Astrocyte (in vitro differentiated cells and primary cell): ENCODE measurements around the gene MTARC2. TPM values are rescaled to one million over a fixed set of nuclear protein-coding genes. Genes with fewer than 3 reads are reported as not detected.
"Not testable (repeated sequence)": the region's sequence is repeated elsewhere in the genome, so short reads cannot be mapped to it uniquely, and the experiment has no call there.

ENCODE experiments used
- DNase-seq: peaks from one replicate; pipeline ENCODE4 v3.0.0-alpha.2; 2010; ENCODE audit warnings: low read depth
- FAIRE-seq: peaks from 2 replicates; lab custom pipeline; 2011; peaks lifted over from hg19 to GRCh38; lab: Jason Lieb, UNC
- H2AFZ ChIP-seq: 2 replicates; pipeline ENCODE4 v1.6.0; 2012; ENCODE audit warnings: low read depth, low read length, inconsistent platforms
- H3K27ac ChIP-seq: 2 replicates; pipeline ENCODE4 v1.5.1; 2011; ENCODE audit warnings: low read depth, low read length, inconsistent platforms
- H3K27me3 ChIP-seq: 2 replicates; pipeline ENCODE4 v1.6.0; 2011; ENCODE audit warnings: low read length, inconsistent platforms; ENCODE audit not compliant: insufficient read depth
- H3K36me3 ChIP-seq: 2 replicates; pipeline ENCODE4 v1.5.1; 2011; ENCODE audit warnings: low read length, inconsistent platforms; ENCODE audit not compliant: insufficient read depth
- H3K4me1 ChIP-seq: 2 replicates; pipeline ENCODE4 v1.5.1; 2011; ENCODE audit warnings: low read length, inconsistent platforms; ENCODE audit not compliant: insufficient read depth
- H3K4me2 ChIP-seq: 2 replicates; pipeline ENCODE4 v1.6.0; 2012; ENCODE audit warnings: low read length, inconsistent platforms
- H3K4me3 ChIP-seq: 2 replicates; pipeline ENCODE4 v1.5.1; 2011; ENCODE audit warnings: low read depth, mild to moderate bottlenecking, low read length, inconsistent platforms; ENCODE audit not compliant: insufficient read depth
- H3K79me2 ChIP-seq: 2 replicates; pipeline ENCODE4 v1.6.0; 2012; ENCODE audit warnings: mild to moderate bottlenecking, low read length, inconsistent platforms; ENCODE audit not compliant: insufficient read depth
- H3K9ac ChIP-seq: 2 replicates; pipeline ENCODE4 v1.6.0; 2012; ENCODE audit warnings: mild to moderate bottlenecking, low read length, inconsistent platforms
- H3K9me3 ChIP-seq: 2 replicates; pipeline ENCODE4 v1.5.1; 2012; ENCODE audit warnings: low read depth, mild to moderate bottlenecking, low read length, inconsistent platforms; ENCODE audit not compliant: insufficient read depth
- H4K20me1 ChIP-seq: 2 replicates; pipeline ENCODE4 v1.6.0; 2012; ENCODE audit warnings: low read length, inconsistent platforms; ENCODE audit not compliant: insufficient read depth
- H3K27ac Mint-ChIP-seq: one replicate; pipeline ENCODE4 v1.8.0; 2021; ENCODE audit warnings: mild to moderate bottlenecking, mixed read lengths; ENCODE audit not compliant: unreplicated experiment
- H3K27me3 Mint-ChIP-seq: one replicate; pipeline ENCODE4 v1.8.0; 2021; ENCODE audit warnings: low read depth, mixed read lengths; ENCODE audit not compliant: unreplicated experiment
- H3K36me3 Mint-ChIP-seq: one replicate; pipeline ENCODE4 v1.8.0; 2021; ENCODE audit warnings: low read depth, mixed read lengths; ENCODE audit not compliant: unreplicated experiment
- H3K4me1 Mint-ChIP-seq: one replicate; pipeline ENCODE4 v1.8.0; 2021; ENCODE audit warnings: low read depth, mixed read lengths; ENCODE audit not compliant: unreplicated experiment
- H3K4me3 Mint-ChIP-seq: one replicate; pipeline ENCODE4 v1.8.0; 2021; ENCODE audit warnings: mild to moderate bottlenecking, moderate library complexity, mixed read lengths; ENCODE audit not compliant: unreplicated experiment
- H3K9me3 Mint-ChIP-seq: one replicate; pipeline ENCODE4 v1.8.0; 2021; ENCODE audit warnings: mild to moderate bottlenecking, mixed read lengths; ENCODE audit not compliant: unreplicated experiment
- CTCF ChIP-seq: IDR thresholded peaks from 2 replicates; pipeline ENCODE4 v1.5.1; 2011; ENCODE audit warnings: low read depth, mild to moderate bottlenecking, inconsistent platforms, low read length, moderate library complexity; ENCODE audit not compliant: insufficient read depth
- EZH2 ChIP-seq: IDR thresholded peaks from 2 replicates; pipeline ENCODE4 v1.6.1; 2012; ENCODE audit warnings: mild to moderate bottlenecking, low read length, inconsistent platforms; ENCODE audit not compliant: insufficient read depth
- total RNA-seq: library from RNA; stranded (reverse); gene quantifications from 2 replicates; pipeline ENCODE4 v1.2.1, GENCODE V29; 2021

MTARC2 gene
- total RNA-seq, 1 donor from 2014 or later = 3.1 TPM

- Histone ChIP-seq H2AFZ (no peak overlapping the region), H4K20me1 (no peaks in the 10 kb centered on the region), H3K4me2 (no peak overlapping the region), H3K9me3 (no peaks in the 10 kb centered on the region), H3K4me1 (no peaks in the 10 kb centered on the region), H3K79me2 (no peaks in the 10 kb centered on the region), H3K4me3 (no peak overlapping the region), H3K27me3 (no peaks in the 10 kb centered on the region), H3K27ac (no peak overlapping the region), H3K9ac (no peak overlapping the region), H3K36me3 (no peaks in the 10 kb centered on the region)
- TF ChIP-seq EZH2 (no peak), CTCF (no peak)
- H3K27ac Mint-ChIP-seq = no peak overlapping the region
- peaks cover 11% of the 10 kb centered on the region for H3K27me3 Mint-ChIP-seq
- peaks cover 6% of the 10 kb centered on the region for H3K9me3 Mint-ChIP-seq
- no peaks in the 10 kb centered on the region for H3K36me3 Mint-ChIP-seq
- no peak overlapping the region for H3K4me3 Mint-ChIP-seq
- DNase-seq (no peak), FAIRE-seq (no peak)
- H3K4me1 Mint-ChIP-seq = no peaks in the 10 kb centered on the region
Observed at GRCh38 chr1:220710333-220710732, 37.8 kb upstream of the MTARC2 start.

GRCh38 chr1:220711056-220711809 lies 36.9 kb upstream of the MTARC2 start:
- DNase-seq (no peak), FAIRE-seq (no peak)
- H3K79me2 ChIP-seq = no peaks in the 10 kb centered on the region
- Mint-ChIP-seq H3K27me3 (peaks cover 6% of the 10 kb centered on the region), H3K36me3 (no peaks in the 10 kb centered on the region), H3K27ac (no peak overlapping the region), H3K9me3 (peaks cover 9% of the 10 kb centered on the region), H3K4me3 (no peak overlapping the region), H3K4me1 (no peaks in the 10 kb centered on the region)
- H3K4me2 ChIP-seq = no peak overlapping the region
- H2AFZ ChIP-seq = no peak overlapping the region
- H3K9ac ChIP-seq = no peak overlapping the region
- H4K20me1 ChIP-seq = no peaks in the 10 kb centered on the region
- no peak overlapping the region for H3K4me3 ChIP-seq
- H3K27me3 ChIP-seq = no peaks in the 10 kb centered on the region
- no peaks in the 10 kb centered on the region for H3K9me3 ChIP-seq
- H3K27ac ChIP-seq = no peak overlapping the region
- H3K4me1 ChIP-seq = no peaks in the 10 kb centered on the region
- TF ChIP-seq EZH2 = no peak
- no peak for TF ChIP-seq CTCF
- no peaks in the 10 kb centered on the region for H3K36me3 ChIP-seq

- not testable (repeated sequence) for H3K4me3 ChIP-seq, H3K27me3 ChIP-seq, DNase-seq, H3K4me2 ChIP-seq, H3K79me2 ChIP-seq, H2AFZ ChIP-seq, H3K27ac Mint-ChIP-seq, H4K20me1 ChIP-seq, H3K27ac ChIP-seq, H3K9me3 ChIP-seq, H3K4me1 Mint-ChIP-seq, H3K36me3 ChIP-seq, FAIRE-seq, H3K27me3 Mint-ChIP-seq, H3K9ac ChIP-seq, H3K36me3 Mint-ChIP-seq, H3K4me1 ChIP-seq, H3K4me3 Mint-ChIP-seq
- peaks cover 13% of the 10 kb centered on the region for H3K9me3 Mint-ChIP-seq
Observed at GRCh38 chr1:220715986-220716385, 32.1 kb upstream of the MTARC2 start.
